ENCODE measurements around the gene TACC3. TPM values are rescaled to one million over a fixed set of nuclear protein-coding genes. Genes with fewer than 3 reads are reported as not detected.
A peak's percentile ranks its signal among the peaks of the same experiment; 100 is the strongest.

Gene TACC3
- total and polyA plus RNA-seq, 12 donors: 5.5 to 26.5 (median 11.4) TPM

DNA sequence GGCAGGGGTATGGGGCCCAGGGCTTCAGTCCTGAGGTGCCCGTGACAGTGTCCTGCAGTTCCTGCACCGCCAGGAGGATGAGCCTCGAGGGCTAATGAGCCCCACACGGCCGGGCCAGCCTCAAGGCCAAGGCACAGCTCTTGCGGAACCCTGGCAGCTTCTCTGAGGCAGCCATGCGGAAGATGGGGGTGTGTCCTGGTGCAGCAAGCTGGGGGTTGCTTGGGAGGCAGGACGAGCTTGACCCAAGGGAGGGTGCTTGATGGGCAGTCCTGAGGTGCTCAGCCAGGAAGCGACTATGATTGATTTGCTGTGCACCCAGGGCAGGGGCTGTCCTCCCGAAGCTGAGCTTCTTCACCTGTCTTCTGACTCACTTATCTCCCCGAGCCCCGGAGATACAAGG, 62.6 kb downstream of the TACC3 start:
- Histone ChIP-seq H3K27me3 (no peaks in the 10 kb centered on the region), H3K4me1 (replicated peaks in 1 of 2) (peaks cover 11 to 16% of the 10 kb centered on the region in 2 donors), H3K27ac (peak overlapping the region in 2 of 5 donors; percentile 2 to 64), H3K4me3 (no peak overlapping the region), H3K9me3 (replicated peaks in 1 of 3) (no peaks in the 10 kb centered on the region), H3K36me3 (replicated peaks in 1 of 2) (no peaks in the 10 kb centered on the region)
- WGBS, 4 donors: 26 to 49% (median 44%) methylated on average over 4 to 12 of the region's 12 CpGs
- intact Hi-C loops (cut with DNase I): no loop called here
- DNase-seq: peak in 6 of 7 donors; percentile 46 to 64 (median 58)
- TF ChIP-seq, protein P1, sequence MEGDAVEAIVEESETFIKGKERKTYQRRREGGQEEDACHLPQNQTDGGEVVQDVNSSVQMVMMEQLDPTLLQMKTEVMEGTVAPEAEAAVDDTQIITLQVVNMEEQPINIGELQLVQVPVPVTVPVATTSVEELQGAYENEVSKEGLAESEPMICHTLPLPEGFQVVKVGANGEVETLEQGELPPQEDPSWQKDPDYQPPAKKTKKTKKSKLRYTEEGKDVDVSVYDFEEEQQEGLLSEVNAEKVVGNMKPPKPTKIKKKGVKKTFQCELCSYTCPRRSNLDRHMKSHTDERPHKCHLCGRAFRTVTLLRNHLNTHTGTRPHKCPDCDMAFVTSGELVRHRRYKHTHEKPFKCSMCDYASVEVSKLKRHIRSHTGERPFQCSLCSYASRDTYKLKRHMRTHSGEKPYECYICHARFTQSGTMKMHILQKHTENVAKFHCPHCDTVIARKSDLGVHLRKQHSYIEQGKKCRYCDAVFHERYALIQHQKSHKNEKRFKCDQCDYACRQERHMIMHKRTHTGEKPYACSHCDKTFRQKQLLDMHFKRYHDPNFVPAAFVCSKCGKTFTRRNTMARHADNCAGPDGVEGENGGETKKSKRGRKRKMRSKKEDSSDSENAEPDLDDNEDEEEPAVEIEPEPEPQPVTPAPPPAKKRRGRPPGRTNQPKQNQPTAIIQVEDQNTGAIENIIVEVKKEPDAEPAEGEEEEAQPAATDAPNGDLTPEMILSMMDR (IDR thresholded peaks at IDR 0.05): peak in 1 of 6 experiments; percentile 14
- no peak for TF ChIP-seq POLR2A (IDR thresholded peaks at IDR 0.05)

DNA sequence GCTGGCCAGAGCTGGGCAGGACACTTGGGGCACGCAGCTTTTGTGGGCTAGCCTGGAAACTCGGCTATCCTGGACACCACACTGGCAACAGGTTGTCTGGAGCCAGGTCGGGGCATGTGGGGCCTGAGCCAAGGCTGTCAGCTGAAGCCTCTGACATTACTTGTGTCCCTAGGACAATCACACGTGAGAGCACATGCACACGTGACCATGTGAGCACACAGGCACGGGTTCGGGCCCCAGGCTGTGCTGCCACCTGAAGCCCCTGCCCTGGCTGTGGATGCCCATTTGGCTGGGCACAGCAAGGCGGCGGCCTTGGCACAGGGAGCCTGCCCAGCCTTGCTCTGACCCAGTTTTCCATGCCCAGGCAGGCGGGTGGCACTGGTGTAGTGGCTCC, 63.1 kb downstream of the TACC3 start:
- H3K9me3 ChIP-seq (replicated peaks in 1 of 3): no peaks in the 10 kb centered on the region
- WGBS, 4 donors: 45% methylated on average over 10 of the region's 10 CpGs; no CpG with 5 or more reads in 2 of the 4 donors
- peak overlapping the region in 3 of 5 donors; percentile 2 to 64 (median 44) for H3K27ac ChIP-seq
- H3K36me3 ChIP-seq (replicated peaks in 1 of 2): no peaks in the 10 kb centered on the region
- TF ChIP-seq, protein P1 (IDR thresholded peaks at IDR 0.05): no peak
- no peak for TF ChIP-seq POLR2A (IDR thresholded peaks at IDR 0.05)
- H3K4me1 ChIP-seq (replicated peaks in 1 of 2): peaks cover 11 to 16% of the 10 kb centered on the region in 2 donors
- H3K4me3 ChIP-seq: no peak overlapping the region
- DNase-seq: peak in 6 of 7 donors; percentile 33 to 62 (median 42)
- no peaks in the 10 kb centered on the region for H3K27me3 ChIP-seq
- intact Hi-C loops (cut with DNase I): no loop called here

DNA sequence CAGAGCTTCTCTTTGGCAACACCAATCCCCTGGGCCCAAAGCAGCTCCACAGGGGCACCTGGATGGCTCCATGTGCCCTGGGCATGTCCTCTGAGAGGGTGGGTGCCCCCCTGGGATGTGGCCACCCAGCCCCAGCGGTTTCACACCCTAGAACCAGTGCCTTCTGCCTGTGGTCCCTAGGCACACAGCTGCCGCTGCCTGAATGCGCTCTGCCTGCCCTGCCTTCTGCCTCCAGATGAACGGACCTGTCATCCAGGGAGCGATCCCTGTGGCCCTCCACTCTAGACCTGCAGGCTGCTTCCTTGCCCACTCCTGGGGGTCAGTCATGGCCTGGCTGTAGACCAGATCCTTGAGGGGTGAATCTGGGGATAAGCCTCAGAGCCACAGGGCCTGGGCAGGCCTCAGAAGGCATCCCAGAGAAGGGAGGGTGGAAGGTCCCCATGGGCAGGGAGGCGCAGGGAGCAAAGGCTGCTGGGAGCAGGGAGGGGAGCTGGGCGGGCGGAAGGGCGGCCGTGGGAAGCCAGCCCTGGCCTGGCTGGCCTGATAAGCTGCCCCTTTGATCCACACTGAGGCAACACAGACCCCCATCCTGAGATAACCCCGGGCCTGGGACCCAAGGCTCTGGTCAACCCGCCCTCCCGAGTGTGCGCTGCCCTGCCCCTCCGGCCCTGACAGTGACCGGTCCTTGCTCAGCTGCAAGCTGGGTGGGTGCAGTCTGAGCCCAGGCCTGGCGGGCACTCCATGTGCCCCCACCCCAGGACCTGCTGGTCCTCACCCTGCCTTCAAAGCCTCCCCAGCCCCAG, 63.7 kb downstream of the TACC3 start:
- WGBS, 4 donors: 44 to 56% (median 46%) methylated on average over 10 to 17 of the region's 17 CpGs; no CpG with 5 or more reads in 1 of the 4 donors
- H3K36me3 ChIP-seq (replicated peaks in 1 of 2): no peaks in the 10 kb centered on the region
- H3K27me3 ChIP-seq: no peaks in the 10 kb centered on the region
- intact Hi-C loops (cut with DNase I): no loop called here
- H3K27ac ChIP-seq: peak overlapping the region in 3 of 5 donors; percentile 2 to 64 (median 44)
- DNase-seq: peak in 6 of 7 donors; percentile 40 to 63 (median 55)
- TF ChIP-seq, protein P1 (IDR thresholded peaks at IDR 0.05): no peak
- TF ChIP-seq POLR2A (IDR thresholded peaks at IDR 0.05): no peak
- peaks cover 11 to 16% of the 10 kb centered on the region in 2 donors for H3K4me1 ChIP-seq (replicated peaks in 1 of 2)
- no peak overlapping the region for H3K4me3 ChIP-seq
- H3K9me3 ChIP-seq (replicated peaks in 1 of 3): no peaks in the 10 kb centered on the region

DNA sequence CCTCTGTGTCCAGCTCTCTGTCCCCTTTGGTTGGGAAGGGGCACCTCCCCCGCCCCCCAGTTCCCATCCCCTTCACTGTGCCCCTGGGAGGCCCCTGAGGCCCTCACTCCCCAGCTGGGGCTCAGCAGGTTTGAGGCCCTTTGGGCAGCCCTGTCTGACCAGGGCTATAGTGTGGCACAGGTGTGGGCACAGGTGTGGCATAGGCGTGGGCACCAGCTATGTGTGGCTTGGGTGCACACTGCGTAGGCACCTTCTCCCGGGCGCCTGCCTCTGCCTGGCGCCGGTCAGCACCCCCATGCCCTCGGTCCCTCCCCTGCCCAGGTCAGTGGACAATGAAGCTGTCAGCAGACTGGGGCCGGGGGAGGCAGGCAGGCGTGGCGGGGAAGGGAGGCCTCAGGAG, 64.3 kb downstream of the TACC3 start:
- H3K9me3 ChIP-seq (replicated peaks in 1 of 3): no peaks in the 10 kb centered on the region
- no peak for DNase-seq
- no peaks in the 10 kb centered on the region for H3K36me3 ChIP-seq (replicated peaks in 1 of 2)
- TF ChIP-seq, protein P1 (IDR thresholded peaks at IDR 0.05): no peak
- no peak for TF ChIP-seq POLR2A (IDR thresholded peaks at IDR 0.05)
- H3K27me3 ChIP-seq: no peaks in the 10 kb centered on the region
- H3K4me1 ChIP-seq (replicated peaks in 1 of 2): peaks cover 11 to 16% of the 10 kb centered on the region in 2 donors
- no peak overlapping the region for H3K4me3 ChIP-seq
- H3K27ac ChIP-seq: peak overlapping the region in 1 of 5 donors; percentile 64
- 87 to 100% (median 97%) methylated on average over 1 to 11 of the region's 11 CpGs for WGBS, 4 donors
- intact Hi-C loops (cut with DNase I): no loop called here

All from adrenal gland (tissue), 12 donors.